Urothelium cell line (cell line): ENCODE data around the gene JAKMIP2.
"Not testable (repeated sequence)": the region's sequence is repeated elsewhere in the genome, so short reads cannot be mapped to it uniquely, and the experiment has no call there.

Experiments
- DNase-seq: peaks from one replicate; pipeline ENCODE4 v3.0.0; 2011; ENCODE audit warnings: low spot score, mixed read lengths
- FAIRE-seq: peaks from 2 replicates; lab custom pipeline; 2011; peaks lifted over from hg19 to GRCh38; lab: Jason Lieb, UNC

The JAKMIP2 gene

DNA sequence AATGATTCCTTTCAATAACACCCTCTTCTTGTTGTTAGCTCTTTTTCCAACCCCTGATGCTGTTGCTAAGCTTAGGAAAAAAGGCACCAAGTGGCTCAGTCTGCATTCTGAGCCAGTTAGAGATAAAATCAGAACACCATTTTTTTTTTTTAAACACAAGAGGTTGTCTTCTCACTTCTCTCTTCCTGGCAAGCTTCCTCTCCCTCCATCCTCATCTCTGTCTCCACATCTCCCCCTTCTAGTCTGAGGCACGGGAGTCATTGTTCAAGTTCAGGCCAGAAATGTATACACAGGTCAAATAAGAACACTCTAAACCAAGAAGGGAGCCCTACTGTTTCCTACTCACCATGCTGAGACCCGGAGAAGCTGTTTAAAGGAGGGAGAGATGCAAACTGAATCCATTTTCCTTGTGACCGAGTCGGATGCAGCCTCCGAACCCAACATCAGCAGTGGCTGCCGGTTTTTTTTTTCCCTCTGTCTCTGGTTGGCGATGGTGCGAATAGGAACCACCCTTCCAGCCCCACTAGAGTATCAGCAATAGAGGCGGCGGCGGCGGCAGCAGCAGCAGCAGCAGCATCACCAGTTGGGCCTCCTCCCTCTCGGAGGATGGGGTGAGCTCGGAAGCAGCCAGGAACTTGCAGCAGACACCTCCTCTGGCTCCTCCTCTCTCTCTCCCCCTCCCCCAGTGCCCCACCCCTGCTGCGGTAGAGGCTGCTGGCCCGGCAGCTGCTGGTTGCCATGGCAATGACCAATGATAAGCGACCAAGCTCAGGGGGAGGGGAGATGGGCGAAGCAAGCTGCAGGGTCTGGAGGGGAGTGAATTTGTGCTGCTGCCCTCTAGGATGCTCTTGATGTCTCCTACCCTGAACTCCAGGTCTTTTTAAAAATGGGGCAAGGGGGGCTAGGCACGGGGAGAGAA, at the start of gene JAKMIP2:
TSS of gene JAKMIP2 (minus strand) at position 619 of the 919 bp plus-strand sequence. CDS start 110,922 bp downstream, outside the sequence.
- DNase-seq (peak; percentile 98), FAIRE-seq (peak; percentile 78)

DNA sequence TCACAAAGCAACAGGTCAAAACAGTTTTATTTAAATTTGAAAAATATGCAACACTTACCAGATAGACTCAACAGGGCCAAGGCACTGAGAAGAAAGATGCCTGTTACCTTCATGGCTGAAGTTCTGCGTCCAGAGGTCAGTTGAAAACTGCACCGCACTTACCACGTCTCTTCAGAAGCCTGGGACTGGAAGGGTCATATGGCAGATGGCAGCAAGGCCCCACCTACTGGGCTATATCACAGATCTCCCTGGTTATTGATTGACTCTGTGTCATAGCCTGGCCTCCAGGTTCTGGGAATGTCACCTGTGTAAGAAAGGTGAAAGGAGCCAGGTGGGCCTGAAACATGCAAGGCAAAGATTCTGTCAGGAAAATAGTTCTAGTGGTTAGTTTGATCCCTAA, 48.9 kb upstream of the JAKMIP2 start, which contains the start of gene SPINK1:
TSS of gene SPINK1 (minus strand) at position 207 of the 400 bp plus-strand sequence. CDS start at position 113, 94 bp downstream.
- DNase-seq, result no peak
- no peak for FAIRE-seq

DNA sequence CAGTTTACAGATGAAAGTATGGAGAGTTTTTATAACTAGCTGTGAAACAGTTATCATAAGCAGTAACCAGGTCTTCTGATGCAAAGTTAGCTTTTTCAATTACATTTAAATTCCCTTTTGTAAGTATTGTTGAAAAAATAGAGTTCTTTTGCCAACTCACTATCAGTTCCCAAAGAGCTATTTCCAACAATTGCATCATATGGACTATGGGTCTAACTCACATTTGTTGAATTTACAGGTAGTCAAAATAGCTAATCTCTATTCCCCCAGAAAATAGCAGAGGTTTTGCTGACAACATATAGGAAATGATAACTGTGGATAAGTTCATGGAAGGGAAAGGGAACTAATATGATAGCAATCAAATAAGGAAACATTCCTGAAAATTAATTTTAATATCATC, 47.5 kb upstream of the JAKMIP2 start:
- DNase-seq (no peak), FAIRE-seq (no peak)

DNA sequence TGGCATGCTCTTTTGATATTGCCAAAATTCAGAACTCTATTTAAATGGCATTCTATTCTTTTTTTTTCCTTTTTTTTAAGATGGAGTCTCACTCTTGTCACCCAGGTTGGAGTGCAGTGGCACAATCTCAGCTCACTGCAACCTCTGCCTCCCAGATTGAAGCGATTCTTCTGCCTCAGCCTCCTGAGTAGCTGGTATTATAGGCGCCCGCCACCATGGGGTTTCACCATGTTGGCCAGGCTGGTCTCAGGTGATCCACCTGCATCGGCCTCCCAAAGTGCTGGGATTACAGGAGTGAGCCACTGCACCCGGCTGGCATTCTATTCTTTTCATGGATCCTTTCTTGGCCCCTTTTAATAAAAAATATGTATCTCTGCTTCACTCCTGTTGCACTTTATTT, 44.5 kb upstream of the JAKMIP2 start:
- DNase-seq, FAIRE-seq: not testable (repeated sequence)

DNA sequence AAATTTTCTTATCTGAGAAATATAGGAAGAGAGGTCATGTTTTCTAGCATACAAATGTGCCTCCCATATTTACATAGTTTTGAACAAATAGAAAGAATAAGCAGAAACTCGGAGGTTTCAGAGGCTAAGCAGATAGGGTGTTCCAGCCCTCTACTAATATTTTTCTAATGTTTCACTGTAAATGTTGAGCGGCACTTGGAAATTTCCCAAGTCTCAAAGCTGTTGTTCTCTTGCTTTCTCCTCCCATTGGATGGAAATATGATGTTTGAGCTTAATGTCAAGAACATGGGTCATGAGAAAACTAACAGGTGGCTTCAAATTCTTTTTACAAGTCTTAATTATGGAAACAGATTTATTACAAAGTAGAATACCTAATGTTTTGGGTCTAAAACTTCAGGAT, 43.8 kb upstream of the JAKMIP2 start:
- FAIRE-seq (no peak), DNase-seq (no peak)

DNA sequence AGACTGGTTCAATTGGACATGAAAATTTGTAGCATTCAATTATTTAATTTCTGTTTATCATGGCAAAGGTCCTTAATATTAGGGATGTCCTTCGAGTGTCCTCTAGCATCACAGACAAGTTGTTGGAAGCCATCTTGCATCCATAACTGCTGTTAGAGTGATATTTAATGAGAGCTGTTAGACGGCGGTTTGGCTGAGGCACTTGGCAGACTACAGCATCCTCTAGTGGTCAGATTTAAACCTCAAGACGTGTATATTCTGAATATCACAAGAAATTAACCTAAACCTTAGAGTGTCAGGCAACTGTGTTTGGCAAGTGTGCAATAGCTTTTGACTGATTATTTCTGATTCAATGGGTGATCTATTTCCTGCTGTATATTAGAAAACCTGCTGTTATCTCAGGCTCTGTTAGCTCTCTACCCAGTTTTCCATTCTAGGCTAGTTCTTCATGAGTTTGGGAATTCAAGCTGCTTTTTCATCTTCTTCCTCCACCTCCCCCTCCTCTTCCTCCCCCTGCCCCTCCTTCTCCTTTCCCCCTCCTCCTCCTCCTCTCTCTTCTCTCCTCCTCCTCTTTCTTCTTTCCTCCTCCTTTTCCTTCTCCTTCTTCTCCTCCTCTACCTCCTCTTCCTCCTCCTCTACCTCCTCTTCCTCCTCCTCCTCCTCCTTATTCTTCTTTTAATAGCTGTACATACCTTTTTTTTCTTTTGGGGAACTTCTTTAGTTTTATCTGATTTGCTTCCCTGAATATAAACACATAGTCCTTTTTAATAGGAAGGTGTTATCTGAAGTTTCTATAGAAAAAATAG, 40.4 kb upstream of the JAKMIP2 start:
- no peak for FAIRE-seq
- DNase-seq, result peak; percentile 60

DNA sequence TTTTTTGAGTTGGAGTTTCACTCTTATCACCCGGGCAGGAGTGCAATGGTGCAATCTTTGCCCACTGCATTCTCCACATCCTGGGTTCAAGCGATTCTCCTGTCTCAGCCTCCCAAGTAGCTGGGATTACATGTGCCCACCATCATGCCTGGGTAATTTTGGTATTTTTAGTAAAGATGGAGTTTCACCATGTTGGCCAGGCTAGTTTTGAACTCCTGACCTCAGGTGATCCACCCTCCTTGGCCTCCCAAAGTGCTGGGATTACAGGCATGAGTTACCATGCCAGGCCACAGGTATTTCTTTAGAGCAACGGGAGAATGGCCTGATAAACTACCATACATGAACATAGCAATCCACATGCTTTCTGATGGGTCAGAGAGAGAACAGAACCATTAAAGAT, 39.7 kb upstream of the JAKMIP2 start:
- not testable (repeated sequence) for FAIRE-seq, DNase-seq

DNA sequence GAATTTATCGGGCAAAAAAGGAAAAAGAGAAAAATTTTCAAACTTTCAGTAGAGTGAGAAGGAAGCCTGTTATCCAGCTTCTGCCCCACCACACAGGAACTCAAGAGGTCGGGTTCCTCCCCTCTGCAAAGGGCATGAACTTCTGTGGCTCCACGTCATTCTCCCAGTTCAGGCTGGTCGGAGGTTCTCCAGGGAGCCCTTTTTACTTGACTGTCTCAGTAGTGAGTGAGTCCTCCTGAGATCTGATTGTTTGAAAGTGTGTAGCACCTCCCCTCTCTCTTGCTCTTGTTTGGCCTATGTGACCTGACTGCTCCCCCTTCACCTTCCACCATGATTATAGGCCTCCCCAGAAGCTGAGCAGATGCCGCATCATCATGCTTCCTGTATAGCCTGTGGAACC, 39.2 kb upstream of the JAKMIP2 start:
- FAIRE-seq (no peak), DNase-seq (no peak)

DNA sequence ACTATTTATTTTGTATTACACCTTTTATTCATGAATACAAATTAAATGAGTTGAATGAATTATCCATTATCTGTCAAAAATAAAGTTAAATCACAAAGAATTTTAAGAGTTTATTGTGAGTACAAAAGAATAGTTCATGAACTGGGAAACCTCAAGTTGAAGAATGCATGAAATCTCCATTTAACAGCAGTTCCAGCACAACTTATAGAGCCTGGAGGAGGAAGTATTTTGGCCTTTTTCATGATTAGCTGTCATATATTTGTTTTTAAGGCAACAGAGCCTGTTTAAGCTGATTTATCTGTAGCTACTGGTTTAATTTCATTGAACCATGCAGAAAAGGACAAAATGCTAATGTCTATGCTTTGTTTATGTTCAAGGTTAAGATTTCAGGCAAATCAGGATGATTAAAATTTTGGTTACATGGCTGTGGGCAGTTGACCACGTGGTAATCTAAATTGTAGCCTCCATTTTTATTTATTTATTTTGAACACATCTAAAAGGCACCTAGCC, 36.8 kb upstream of the JAKMIP2 start:
- FAIRE-seq (no peak), DNase-seq (no peak)

DNA sequence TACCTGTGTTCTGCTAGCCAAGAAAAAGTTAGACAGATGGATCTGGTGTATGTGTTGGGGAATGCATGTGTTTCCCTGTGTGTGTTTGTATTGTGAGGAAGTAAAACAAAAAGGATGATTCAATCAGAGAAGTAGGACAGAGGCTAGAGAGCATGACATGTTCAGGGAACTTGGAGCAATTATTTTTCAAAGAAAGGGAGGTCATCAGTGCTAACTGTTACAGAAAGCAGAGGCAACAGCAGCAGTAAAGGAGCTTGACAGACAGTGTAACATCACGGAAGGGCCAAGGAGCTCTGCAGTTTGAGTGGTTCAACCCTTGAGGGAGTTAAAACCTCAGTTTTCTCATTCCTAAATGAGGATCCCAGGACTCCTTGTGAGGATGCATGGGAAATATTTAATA, 35.8 kb upstream of the JAKMIP2 start:
- no peak for DNase-seq
- no peak for FAIRE-seq

DNA sequence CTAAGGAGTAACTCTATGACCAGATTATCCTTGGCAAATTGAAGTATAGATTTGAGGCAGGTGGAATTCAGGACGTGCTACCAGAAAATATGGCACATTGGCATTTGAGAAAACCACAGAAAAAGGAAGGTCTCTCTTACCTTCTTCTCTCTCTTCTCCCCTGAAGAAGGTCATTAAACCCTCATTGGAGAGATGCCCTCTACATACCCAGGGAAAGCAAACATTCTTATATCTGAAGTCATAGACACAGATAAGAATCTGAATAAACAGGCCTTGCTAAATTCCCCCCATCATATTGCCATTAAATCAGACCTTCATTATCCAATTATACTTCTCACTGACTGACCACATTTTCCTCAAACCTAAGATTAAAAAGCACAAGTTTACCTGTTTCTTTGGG, 31.2 kb upstream of the JAKMIP2 start:
- FAIRE-seq (no peak), DNase-seq (no peak)

DNA sequence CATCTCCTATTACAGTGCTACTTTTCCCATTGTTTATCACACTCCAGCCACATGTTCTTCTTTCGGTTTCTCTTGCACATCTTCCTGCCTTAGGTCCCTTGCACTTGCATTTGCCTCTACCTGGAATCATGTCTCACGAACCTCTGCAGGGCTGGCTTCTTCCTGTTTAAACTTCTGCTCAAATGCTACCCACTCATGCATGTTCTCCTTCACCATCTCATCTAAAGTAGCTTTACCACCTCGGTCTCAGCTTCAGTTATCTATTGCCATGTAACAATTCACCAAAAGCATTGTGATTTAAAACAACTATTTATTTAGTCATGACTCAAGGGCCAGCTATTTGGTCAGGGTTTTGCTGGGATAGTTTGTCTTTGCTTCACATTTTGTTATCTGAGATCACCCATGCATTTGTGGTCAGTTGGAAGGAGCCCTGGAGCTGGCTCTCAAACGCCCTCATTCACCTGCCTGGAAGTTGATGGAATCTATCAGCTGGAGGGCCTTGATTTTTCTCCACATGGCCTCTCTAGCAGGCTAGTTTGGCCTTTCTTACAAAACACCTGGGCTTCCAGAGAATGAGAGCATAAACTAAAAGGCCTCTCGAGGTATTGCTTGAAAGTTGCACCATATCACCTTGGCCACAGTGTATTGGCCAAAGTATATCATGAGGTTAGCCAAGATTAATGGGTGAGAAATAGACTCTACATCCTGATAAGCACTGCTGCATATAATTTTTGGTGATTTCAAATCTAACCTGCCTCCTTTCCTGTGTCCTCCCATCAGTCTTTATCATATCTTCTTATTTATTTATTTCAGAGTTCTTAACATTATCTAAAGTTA, 27.5 kb upstream of the JAKMIP2 start:
- no peak for FAIRE-seq
- DNase-seq, result peak; percentile 38

DNA sequence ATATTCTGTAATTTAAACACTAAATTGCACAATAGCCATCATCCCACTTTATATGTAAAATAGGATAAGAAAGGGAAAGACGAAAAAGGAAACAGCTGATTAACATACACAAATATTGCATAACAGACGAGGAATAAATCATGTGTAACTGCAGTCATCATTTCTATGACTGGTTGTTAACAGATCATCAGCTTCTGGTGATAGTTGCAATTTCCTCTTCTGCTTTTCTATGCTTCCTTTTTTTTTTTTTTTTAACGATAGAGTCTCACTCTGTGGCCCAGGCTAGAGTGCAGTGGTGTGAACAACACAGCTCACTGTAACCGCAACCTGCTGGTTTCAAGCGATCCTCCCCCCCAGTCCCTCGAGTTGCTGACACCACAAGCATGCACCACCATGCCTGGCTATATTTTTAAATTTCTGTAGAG, 22.5 kb upstream of the JAKMIP2 start:
- FAIRE-seq (no peak), DNase-seq (no peak)

DNA sequence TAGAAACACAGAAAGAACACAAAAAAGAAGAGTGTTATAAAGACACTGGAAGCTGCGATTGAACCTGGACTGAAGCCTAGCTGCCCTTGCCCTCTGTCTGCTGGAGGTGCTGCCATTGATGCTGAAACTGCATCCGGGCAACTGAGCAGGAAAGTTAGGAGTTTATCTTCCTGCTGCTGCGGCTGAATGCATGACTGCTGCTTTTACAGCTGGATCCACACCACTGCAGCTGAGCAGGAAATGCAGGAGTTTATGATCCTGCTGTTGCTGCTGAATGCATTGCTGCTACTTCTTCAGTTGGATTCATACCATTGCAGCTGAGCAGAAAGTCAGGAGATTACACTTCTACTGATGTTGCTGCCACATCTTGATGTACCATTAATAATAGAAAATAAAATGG, 21.8 kb upstream of the JAKMIP2 start:
- DNase-seq (no peak), FAIRE-seq (no peak)

DNA sequence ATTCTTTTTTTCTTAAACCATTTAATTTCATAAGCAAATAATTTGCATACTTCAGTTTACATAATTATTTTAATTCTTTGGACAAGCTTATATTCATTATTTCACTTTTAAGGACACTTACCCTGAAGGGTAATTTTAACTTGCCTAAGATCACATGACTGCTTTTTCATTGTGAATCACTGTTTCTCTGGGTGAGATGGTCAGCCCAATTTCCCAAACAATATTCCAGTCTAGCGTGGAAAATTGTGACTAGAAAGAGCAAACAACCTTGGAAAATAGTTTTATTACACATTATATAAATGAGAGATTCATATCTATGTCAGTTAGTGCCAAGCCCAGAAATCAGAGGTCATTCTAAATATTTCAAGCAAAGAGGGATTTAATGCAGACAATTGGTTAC, 21.4 kb upstream of the JAKMIP2 start:
- no peak for DNase-seq
- no peak for FAIRE-seq

DNA sequence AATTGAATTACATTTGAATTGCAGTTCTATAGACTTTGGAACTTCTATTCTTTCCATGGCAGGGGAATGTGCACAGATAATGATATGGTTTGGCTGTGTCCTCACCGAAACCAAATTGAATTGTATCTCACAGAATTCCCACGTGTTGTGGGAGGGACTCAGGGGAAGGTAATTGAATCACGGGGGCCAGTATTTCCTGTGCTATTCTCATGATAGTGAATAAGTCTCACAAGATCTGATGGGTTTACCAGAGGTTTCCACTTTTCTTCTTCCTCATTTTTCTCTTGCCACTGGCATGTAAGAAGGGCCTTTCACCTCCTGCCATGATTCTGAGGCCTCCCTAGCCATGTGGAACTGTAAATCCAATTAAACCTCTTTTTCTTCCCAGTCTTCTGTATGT, 20.6 kb upstream of the JAKMIP2 start:
- FAIRE-seq, DNase-seq: not testable (repeated sequence)

DNA sequence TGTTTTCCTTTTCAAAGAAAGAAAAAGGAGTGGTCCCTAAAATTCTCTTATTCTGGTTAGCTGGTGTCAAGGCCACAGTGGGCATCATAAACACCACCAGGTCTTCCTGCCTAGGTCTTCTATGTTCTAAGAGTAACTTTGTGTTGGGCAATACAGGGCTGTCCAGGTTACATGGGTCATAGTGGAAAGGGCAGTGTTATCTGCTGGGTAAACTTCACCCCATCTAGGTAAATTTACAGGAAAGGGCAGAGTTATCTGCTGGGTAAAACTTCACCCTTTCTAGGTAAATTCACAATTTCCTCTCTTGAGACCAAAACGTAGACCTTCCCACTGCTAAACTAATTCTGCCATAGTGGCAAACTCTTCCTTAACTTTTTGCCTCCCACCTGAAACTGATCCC, 18.9 kb upstream of the JAKMIP2 start:
- FAIRE-seq (no peak), DNase-seq (no peak)

DNA sequence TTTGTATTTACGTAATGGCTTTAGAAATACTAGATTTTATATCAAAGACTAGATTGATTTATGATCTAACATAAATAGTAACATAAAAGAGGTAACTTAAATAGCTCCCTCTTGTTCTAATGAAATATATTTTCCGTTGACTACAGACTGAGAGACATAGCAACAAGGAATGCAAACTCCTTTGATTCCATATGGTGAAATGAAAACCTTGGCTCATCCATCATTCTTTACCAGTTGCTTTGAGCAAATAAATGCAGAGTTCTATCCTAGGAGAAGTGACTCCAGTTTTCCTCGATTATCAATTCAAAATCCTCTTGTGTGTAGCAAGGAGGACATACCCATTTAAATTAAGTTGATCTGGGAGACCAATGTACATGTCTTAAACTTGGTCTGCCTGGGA, 18.0 kb upstream of the JAKMIP2 start:
- DNase-seq (no peak), FAIRE-seq (no peak)

DNA sequence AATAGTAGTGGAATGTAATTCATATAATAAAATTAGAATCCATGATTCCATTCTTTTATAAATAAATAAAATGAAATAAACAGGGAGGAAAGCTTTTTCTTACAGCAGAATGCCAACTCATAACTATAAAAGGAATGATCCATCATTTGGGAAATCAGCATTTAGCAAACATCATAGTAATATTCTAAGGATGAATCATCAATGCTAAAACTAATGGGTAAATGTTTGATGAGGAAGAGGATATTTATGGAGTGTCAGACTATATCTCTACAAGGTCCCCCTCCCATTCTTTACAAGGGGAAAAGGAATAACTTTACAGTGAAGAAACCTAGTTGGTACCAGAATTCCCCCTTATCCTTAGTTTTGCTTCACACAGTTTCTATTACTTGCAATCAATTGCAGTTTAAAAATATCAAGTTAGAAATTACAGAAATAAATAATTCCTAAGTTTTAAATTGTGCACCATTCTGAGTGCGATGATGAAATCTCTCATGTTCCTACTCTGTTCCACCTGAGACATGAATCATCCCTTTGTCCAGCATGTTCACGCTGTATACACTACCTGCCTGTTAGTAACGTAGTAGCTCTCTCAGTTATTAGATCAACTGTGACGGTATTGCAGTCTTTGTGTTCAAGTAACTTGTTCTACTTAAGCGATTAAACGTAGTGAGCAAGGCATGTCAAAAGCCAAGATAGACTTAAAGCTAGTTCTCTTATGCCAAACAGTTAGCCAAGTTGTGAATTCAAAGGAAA, 14.2 kb upstream of the JAKMIP2 start:
- FAIRE-seq, result no peak

DNA sequence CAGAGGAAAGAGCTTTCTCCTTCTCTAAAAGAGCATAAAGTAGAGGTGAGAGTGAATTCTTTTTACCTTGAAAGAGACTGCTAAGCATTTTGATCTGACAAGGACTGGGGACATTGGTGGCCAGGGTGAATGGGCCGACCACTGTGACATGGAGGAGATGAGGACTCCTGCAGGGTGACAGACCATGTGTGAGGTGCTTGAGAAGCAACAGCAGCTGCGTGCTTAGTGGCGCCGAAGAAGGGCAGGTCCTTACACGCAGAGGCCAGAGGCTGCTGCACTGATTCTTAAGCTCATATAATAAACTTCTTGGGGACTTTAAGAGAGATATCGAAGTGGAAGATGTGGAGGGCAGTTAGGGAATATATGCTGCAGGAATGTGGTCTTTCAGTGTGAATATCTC, 8.7 kb upstream of the JAKMIP2 start:
- FAIRE-seq, result no peak
- DNase-seq, result no peak

More for the DNA sequence above, 14.2 kb upstream of the JAKMIP2 start:
- DNase-seq, result no peak
